ENCODE measurements around the gene HECW1.

- TF ChIP-seq, protein P1, sequence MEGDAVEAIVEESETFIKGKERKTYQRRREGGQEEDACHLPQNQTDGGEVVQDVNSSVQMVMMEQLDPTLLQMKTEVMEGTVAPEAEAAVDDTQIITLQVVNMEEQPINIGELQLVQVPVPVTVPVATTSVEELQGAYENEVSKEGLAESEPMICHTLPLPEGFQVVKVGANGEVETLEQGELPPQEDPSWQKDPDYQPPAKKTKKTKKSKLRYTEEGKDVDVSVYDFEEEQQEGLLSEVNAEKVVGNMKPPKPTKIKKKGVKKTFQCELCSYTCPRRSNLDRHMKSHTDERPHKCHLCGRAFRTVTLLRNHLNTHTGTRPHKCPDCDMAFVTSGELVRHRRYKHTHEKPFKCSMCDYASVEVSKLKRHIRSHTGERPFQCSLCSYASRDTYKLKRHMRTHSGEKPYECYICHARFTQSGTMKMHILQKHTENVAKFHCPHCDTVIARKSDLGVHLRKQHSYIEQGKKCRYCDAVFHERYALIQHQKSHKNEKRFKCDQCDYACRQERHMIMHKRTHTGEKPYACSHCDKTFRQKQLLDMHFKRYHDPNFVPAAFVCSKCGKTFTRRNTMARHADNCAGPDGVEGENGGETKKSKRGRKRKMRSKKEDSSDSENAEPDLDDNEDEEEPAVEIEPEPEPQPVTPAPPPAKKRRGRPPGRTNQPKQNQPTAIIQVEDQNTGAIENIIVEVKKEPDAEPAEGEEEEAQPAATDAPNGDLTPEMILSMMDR (IDR thresholded peaks at IDR 0.05) = no peak
- TF ChIP-seq, protein P2, sequence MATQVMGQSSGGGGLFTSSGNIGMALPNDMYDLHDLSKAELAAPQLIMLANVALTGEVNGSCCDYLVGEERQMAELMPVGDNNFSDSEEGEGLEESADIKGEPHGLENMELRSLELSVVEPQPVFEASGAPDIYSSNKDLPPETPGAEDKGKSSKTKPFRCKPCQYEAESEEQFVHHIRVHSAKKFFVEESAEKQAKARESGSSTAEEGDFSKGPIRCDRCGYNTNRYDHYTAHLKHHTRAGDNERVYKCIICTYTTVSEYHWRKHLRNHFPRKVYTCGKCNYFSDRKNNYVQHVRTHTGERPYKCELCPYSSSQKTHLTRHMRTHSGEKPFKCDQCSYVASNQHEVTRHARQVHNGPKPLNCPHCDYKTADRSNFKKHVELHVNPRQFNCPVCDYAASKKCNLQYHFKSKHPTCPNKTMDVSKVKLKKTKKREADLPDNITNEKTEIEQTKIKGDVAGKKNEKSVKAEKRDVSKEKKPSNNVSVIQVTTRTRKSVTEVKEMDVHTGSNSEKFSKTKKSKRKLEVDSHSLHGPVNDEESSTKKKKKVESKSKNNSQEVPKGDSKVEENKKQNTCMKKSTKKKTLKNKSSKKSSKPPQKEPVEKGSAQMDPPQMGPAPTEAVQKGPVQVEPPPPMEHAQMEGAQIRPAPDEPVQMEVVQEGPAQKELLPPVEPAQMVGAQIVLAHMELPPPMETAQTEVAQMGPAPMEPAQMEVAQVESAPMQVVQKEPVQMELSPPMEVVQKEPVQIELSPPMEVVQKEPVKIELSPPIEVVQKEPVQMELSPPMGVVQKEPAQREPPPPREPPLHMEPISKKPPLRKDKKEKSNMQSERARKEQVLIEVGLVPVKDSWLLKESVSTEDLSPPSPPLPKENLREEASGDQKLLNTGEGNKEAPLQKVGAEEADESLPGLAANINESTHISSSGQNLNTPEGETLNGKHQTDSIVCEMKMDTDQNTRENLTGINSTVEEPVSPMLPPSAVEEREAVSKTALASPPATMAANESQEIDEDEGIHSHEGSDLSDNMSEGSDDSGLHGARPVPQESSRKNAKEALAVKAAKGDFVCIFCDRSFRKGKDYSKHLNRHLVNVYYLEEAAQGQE (IDR thresholded peaks at IDR 0.05; ENCODE audit: insufficient read depth in 1 of 2, low read depth in 2 of 2, low read length in 1 of 2) = no peak
- no peak for TF ChIP-seq POLR2AphosphoS5 (IDR thresholded peaks at IDR 0.05; ENCODE audit: low read depth, low read length)
- TF ChIP-seq TCF7L2 (IDR thresholded peaks at IDR 0.05; ENCODE audit: low read depth, low read length) = no peak
- no peak for TF ChIP-seq SIN3A (IDR thresholded peaks at IDR 0.05; ENCODE audit: borderline replicate concordance, insufficient read depth, low read depth, low read length)
Measured at GRCh38 chr7:43433639-43434038, 321.2 kb downstream of the HECW1 start.
